ENCODE measurements around the gene TRABD.
A peak's percentile ranks its signal among the peaks of the same experiment; 100 is the strongest.

The TRABD gene

DNA sequence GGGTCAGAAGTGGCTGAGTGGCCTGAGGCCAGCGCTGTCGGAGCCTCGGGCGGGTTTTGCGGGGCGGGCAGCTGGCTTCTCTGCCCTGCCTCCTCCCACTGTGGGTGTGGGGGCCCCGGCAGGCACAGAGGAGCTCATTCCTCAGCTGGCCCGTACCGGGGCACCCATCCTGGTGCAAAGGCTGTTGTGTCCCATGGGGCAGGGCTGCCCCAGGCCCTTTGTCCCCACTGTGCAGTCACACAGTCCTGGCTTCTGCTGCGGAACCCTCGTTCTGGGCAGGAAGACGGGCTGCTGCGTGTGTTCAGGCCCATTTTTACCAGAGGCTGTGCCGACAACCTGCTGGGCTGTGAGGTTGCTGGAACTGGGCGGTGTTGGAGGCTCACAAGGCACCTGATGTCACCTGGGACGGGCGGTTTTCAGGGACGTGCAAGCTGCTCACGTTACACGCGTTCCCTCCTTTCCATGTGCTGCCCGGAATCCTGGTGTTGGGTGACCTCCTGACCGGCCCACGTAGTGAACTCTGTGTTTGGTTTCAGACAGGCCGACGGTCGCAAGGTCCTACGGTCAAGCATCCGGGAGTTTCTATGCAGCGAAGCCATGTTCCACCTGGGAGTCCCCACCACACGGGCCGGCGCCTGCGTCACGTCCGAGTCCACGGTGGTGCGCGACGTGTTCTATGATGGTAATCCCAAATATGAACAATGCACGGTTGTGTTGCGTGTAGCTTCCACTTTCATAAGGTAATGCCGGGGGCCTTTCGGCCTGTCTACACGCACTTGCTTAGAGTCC lies 20.3 kb downstream of the TRABD start:
- no peak for DNase-seq

- no peak for DNase-seq
These were observed 20.9 kb downstream of the TRABD start for GRCh38 chr22:50206599-50206998.

GRCh38 chr22:50207383-50208140 lies 21.8 kb downstream of the TRABD start:
- no peak for DNase-seq

GRCh38 chr22:50208430-50208938 lies 22.8 kb downstream of the TRABD start:
- no peak for DNase-seq

GRCh38 chr22:50208939-50209892 lies 23.5 kb downstream of the TRABD start:
- DNase-seq, result no peak

DNA sequence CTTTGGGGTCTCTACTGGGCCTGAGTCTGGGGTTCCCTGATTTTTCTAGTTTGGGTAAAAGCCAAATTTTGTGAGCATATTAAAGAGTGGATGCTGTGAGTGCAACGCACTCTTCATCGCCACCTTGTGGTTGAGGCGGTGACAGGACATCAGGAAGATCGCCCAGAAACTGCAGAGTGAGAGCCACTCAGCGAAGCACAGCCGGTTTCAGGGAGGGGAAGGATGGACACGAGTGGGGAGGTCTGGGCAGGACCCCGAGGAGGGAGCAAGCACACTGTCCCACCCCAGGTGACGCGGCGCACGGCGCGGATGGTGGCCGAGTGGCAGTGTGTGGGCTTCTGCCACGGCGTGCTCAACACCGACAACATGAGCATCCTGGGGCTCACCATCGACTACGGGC lies 24.2 kb downstream of the TRABD start:
- DNase-seq, result peak; percentile 61

DNA sequence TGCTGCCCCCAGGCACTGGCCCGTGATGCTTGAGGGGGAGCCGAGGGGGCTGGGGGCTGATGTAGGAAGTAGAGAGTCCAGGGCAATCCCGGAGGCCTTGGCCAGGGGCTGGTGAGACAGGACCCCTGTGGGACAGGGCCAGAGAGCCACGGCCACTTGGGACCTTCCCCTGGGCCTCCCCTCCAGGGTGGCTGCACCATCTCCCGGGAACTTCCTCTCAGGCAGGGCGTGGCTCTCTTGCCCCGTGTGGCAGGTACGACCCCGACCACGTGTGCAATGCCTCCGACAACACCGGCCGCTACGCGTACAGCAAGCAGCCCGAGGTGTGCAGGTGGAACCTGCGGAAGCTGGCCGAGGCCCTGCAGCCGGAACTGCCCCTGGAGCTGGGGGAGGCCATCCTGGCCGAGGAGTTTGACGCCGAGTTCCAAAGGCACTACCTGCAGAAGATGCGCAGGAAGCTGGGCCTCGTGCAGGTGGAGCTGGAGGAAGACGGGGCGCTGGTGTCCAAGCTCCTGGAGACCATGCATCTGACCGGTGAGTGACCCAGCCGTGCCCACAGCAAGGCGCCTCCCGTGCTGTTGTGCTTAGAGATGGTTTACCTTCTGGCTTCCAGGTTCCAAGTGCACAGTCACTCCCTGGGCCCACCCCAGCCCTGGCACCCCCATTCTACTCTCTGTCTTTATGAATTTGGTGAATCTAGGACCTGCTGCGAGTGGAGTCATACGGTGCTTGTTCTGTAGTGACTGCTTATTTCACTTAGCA lies 24.8 kb downstream of the TRABD start:
- no peak for DNase-seq

GRCh38 chr22:50211147-50211546 lies 25.4 kb downstream of the TRABD start:
- DNase-seq, result no peak

GRCh38 chr22:50213263-50213662 lies 27.6 kb downstream of the TRABD start:
- DNase-seq, result no peak

GRCh38 chr22:50215297-50216054 lies 29.8 kb downstream of the TRABD start:
- DNase-seq, result no peak

GRCh38 chr22:50216055-50216683 lies 30.5 kb downstream of the TRABD start:
- no peak for DNase-seq

- no peak for DNase-seq
These were observed 31.2 kb downstream of the TRABD start for GRCh38 chr22:50216684-50217520.

- no peak for DNase-seq
These were observed 31.9 kb downstream of the TRABD start for GRCh38 chr22:50217543-50218152.

DNA sequence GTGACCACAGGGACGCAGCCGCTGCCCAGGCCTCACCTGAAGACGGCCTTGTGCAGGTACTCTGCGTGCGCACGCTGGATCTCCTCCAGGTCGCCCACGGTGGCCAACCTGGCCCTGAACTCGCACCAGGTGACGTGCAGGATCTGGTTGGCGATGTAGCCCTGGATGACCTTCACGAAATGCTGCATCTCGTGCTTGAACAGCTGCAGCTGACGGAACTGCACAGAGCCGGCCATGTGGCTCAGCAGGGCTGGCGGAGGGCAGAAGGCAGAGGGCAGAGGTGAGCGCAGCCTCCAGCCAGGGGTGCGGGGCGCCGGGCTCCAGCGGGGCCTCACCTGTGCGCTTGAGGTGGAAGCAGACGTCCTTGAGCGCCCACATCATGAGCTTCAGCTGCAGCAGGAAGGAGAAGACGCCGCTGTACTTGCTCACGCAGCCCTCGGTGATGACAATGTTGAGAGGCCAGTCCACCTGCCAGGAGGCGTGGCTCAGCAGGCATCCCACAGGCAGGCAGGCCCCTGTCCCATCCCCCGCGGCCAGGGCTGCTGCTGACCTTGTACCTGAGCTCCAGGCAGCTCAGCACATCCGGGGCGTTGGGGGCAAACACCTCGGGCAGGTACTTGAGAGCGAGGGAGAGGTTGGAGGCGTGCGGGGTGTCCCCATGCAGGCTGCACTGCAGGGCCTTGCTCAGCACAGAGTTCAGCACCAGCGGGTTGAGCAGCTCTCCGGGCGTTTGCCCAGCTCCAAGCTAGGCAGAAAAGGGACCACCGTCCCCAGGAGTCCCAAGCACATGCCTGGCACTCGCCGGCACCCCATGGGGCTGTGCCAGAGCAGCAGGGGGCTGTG lies 32.7 kb downstream of the TRABD start:
- no peak for DNase-seq

GRCh38 chr22:50218996-50219727 lies 33.4 kb downstream of the TRABD start:
- DNase-seq, result peak; percentile 73

DNA sequence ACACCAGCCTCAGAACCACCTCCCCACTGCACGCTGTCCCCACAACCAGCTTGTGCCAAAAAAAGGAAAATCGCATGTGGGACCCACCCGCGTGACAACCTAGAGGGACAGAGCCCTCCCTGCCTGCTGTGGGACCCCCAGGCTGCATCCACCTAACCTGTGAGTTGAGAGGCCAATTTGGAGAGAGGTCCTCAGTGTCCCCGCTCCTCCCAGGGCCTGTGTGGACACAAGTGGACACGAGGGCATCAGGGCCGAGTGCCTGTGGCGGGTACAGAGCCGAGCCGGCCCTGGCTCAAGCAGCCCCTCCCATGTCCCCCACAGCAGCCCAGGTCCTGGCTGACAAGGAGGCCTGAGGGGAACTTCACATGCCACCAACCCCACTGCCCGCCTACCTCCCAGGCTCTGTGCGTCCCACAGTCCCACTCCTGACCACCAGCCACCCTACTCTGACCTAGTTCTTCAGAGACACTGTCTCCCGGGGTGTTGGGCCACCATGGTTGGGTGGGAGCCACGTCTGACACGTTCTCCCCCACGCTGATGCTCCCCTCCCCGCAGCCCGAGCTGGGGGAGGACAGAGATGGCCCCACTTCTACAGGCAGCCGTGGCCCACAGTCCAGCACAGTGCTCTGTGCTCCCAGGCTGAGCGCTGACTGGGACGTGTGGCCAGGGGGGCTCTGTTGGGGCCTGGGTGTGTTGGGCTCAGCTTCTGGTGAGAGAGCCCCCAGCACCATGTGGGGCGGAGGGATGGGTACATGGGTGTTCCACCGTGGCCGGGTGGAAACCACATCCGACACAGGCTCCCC lies 34.3 kb downstream of the TRABD start:
- no peak for DNase-seq
